ENCODE measurements around the gene ACYP1.

GRCh38 chr14:75081660-75082229 is 17.9 kb upstream of the ACYP1 start:
- TF ChIP-seq EZH2phosphoT487 (IDR thresholded peaks at IDR 0.05; ENCODE audit: borderline replicate concordance) (no peak), CTCF (conservative IDR thresholded peaks at IDR 0.05; ENCODE audit: low read length) (no peak)

All from Loucy (cell line).